Upper lobe of left lung (tissue), 6 donors: Measurements from ENCODE around the gene DAZAP1. TPM values are rescaled to one million over a fixed set of nuclear protein-coding genes. Genes with fewer than 3 reads are reported as not detected.

Experiments
- ATAC-seq, 2 donors: fragments of 200-7000 bp; cut with Tn5 transposase; one replicate each; pipeline ENCODE4 v1.9.1; 2022; ENCODE audit warnings: mild to moderate bottlenecking in 2 of 2, moderate library complexity in 2 of 2; ENCODE audit not compliant: low FRiP score in 2 of 2
- DNase-seq, 2 donors: peaks; one replicate each; pipeline ENCODE4 v3.0.0-alpha.2; 2019 to 2020
- H3K27ac ChIP-seq, 4 donors: fragments of 200-600 bp; sonication (generic); one replicate each; pipeline ENCODE4 v1.5.1; 2016 to 2019
- H3K27me3 ChIP-seq, 4 donors: fragments of 200-600 bp; sonication (generic); one replicate each; pipeline ENCODE4 v1.5.1; 2017 to 2019
- H3K36me3 ChIP-seq, 4 donors: fragments of 200-600 bp; sonication (generic); one replicate each; pipeline ENCODE4 v1.5.1; 2016 to 2019
- H3K4me1 ChIP-seq, 4 donors: fragments of 200-600 bp; sonication (generic); one replicate each; pipeline ENCODE4 v1.5.1; 2018 to 2019
- H3K4me3 ChIP-seq, 4 donors: fragments of 200-600 bp; sonication (generic); one replicate each; pipeline ENCODE4 v1.5.1; 2017 to 2019; ENCODE audit warnings: mild to moderate bottlenecking in 2 of 4, moderate library complexity in 1 of 4
- H3K9me3 ChIP-seq, 4 donors: fragments of 200-600 bp; sonication (generic); one replicate each; pipeline ENCODE4 v1.5.1; 2018 to 2019
- EP300 ChIP-seq, 4 donors: sonication (generic); formaldehyde crosslinking; IDR thresholded peaks; one replicate each; pipeline ENCODE4 v1.5.1; 2017; ENCODE audit warnings: antibody characterized with exemption in 4 of 4, control low read depth in 2 of 4
- POLR2A ChIP-seq, 4 donors: fragments of 450-650 bp; IDR thresholded peaks; one replicate each; pipeline ENCODE4 v1.5.1; 2016 to 2017; ENCODE audit warnings: antibody characterized with exemption in 4 of 4, mild to moderate bottlenecking in 2 of 4
- POLR2AphosphoS5 ChIP-seq, 2 donors: sonication (generic); formaldehyde crosslinking; IDR thresholded peaks; one replicate each; pipeline ENCODE4 v1.5.1; 2017; ENCODE audit warnings: antibody characterized with exemption in 2 of 2
- WGBS, 2 donors: methylation state at CpG; one replicate each; pipeline ENCODE4 v1.1.5; 2017 to 2018; 5-methylcytosine and 5-hydroxymethylcytosine counted together
- total RNA-seq, 6 donors: library from RNA; depleted of rRNA in 4 of 6; stranded (reverse); fragments of >200 nt in 4 of 6; gene quantifications; one replicate each; pipeline versions ENCODE4 v1.1.0 to v1.2.1, GENCODE V29; 2016 to 2021
- TF ChIP-seq, protein P1 (sequence below), 6 experiments: fragments of 450-650 bp in 4 of 6; fragments of 200-600 bp in 2 of 6; sonication (generic) in 2 of 6; IDR thresholded peaks; one replicate each; pipeline ENCODE4 v1.5.1; 2016 to 2019; ENCODE audit warnings: antibody characterized with exemption in 6 of 6
- donor health status: DM: no; HTN: no; CAD: no; lungs with moderate emphysema.
- donor health status: DM: no; HTN: yes; CAD: no; lungs with severe emphysema.

Gene DAZAP1
- total RNA-seq, 6 donors from 2014 or later = 38.9 to 107 (median 78.7) TPM

- peaks cover 11 to 24% (median 17%) of the 10 kb centered on the region in 4 donors for H3K4me1 ChIP-seq
- H3K36me3 ChIP-seq = peaks cover 37 to 94% (median 85%) of the 10 kb centered on the region in 4 donors
- no peak overlapping the region for H3K27ac ChIP-seq
- TF ChIP-seq POLR2AphosphoS5 (IDR thresholded peaks at IDR 0.05) = no peak
- no peak for TF ChIP-seq EP300 (IDR thresholded peaks at IDR 0.05)
- TF ChIP-seq, protein P1, sequence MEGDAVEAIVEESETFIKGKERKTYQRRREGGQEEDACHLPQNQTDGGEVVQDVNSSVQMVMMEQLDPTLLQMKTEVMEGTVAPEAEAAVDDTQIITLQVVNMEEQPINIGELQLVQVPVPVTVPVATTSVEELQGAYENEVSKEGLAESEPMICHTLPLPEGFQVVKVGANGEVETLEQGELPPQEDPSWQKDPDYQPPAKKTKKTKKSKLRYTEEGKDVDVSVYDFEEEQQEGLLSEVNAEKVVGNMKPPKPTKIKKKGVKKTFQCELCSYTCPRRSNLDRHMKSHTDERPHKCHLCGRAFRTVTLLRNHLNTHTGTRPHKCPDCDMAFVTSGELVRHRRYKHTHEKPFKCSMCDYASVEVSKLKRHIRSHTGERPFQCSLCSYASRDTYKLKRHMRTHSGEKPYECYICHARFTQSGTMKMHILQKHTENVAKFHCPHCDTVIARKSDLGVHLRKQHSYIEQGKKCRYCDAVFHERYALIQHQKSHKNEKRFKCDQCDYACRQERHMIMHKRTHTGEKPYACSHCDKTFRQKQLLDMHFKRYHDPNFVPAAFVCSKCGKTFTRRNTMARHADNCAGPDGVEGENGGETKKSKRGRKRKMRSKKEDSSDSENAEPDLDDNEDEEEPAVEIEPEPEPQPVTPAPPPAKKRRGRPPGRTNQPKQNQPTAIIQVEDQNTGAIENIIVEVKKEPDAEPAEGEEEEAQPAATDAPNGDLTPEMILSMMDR (IDR thresholded peaks at IDR 0.05) = no peak
- TF ChIP-seq POLR2A (IDR thresholded peaks at IDR 0.05) = no peak
- ATAC-seq = peak in 1 of 2 donors; percentile 16
- no peaks in the 10 kb centered on the region for H3K9me3 ChIP-seq
- no peak for DNase-seq
- H3K27me3 ChIP-seq = no peaks in the 10 kb centered on the region
- WGBS, 2 donors = 89 to 100% methylated on average over 1 to 22 of the region's 22 CpGs
- no peak overlapping the region for H3K4me3 ChIP-seq
These were observed 14.5 kb downstream of the DAZAP1 start for GRCh38 chr19:1421958-1422305.

DNA sequence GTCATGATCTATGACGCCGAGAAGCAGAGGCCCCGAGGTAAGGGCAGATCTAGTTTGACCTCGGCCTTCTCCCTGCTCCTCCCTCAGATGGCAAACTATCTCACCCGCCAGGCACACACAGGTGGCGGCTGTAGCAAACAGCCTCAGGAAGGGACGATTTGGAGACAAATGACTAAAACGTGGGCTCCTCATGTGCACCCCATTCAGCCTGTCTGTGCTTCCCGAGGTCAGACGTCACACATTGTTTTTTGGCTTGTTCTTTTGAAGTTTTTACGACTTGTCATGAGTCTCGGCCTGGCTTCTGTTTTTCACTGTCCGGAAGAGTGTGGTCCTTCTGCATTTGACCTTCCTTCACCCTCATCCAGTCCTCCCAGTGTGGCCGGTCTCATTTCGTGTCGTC, 15.0 kb downstream of the DAZAP1 start:
- no peak for ATAC-seq
- 82 to 89% methylated on average over 16 of the region's 16 CpGs for WGBS, 2 donors
- peaks cover 8 to 19% (median 13%) of the 10 kb centered on the region in 4 donors for H3K4me1 ChIP-seq
- no peak overlapping the region for H3K27ac ChIP-seq
- H3K9me3 ChIP-seq = no peaks in the 10 kb centered on the region
- peaks cover 37 to 95% (median 86%) of the 10 kb centered on the region in 4 donors for H3K36me3 ChIP-seq
- no peak for DNase-seq
- H3K27me3 ChIP-seq = no peaks in the 10 kb centered on the region
- H3K4me3 ChIP-seq = no peak overlapping the region
- no peak for TF ChIP-seq EP300 (IDR thresholded peaks at IDR 0.05)
- TF ChIP-seq POLR2A (IDR thresholded peaks at IDR 0.05) = no peak
- TF ChIP-seq POLR2AphosphoS5 (IDR thresholded peaks at IDR 0.05) = no peak
- TF ChIP-seq, protein P1 (IDR thresholded peaks at IDR 0.05) = no peak

DNA sequence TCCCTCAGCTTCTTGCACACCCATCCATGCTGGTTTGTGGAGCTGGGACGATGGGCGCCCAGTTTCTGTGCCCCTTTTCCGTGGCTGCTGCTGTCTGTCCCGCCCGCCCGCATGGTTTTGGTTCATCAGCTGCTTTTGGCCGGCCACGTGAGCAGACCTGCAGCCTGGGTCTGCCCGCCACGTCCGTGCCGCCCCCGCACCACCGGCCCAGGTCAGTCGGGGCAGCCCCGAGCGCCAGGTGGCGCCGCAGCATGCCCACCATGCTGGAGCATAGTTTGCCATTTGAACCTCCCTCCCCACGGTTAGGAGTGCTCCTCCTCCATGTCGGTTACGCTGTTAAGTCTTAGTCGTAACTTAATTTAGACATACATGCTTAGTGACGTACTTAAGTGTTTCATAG, 15.6 kb downstream of the DAZAP1 start:
- Histone ChIP-seq H3K36me3 (peaks cover 37 to 94% (median 85%) of the 10 kb centered on the region in 4 donors), H3K9me3 (no peaks in the 10 kb centered on the region), H3K27ac (no peak overlapping the region), H3K27me3 (no peaks in the 10 kb centered on the region), H3K4me3 (no peak overlapping the region), H3K4me1 (peaks cover 2 to 13% (median 8%) of the 10 kb centered on the region in 4 donors)
- ATAC-seq (no peak), DNase-seq (peak in 1 of 2 donors; percentile 76)
- WGBS, 2 donors = 93 to 95% methylated on average over 20 to 24 of the region's 24 CpGs
- TF ChIP-seq POLR2A (IDR thresholded peaks at IDR 0.05) = no peak
- TF ChIP-seq, protein P1 (IDR thresholded peaks at IDR 0.05) = no peak
- no peak for TF ChIP-seq EP300 (IDR thresholded peaks at IDR 0.05)
- no peak for TF ChIP-seq POLR2AphosphoS5 (IDR thresholded peaks at IDR 0.05)

GRCh38 chr19:1423436-1424191, 16.2 kb downstream of the DAZAP1 start:
- Histone ChIP-seq H3K36me3 (peaks cover 37 to 90% (median 81%) of the 10 kb centered on the region in 4 donors), H3K27me3 (no peaks in the 10 kb centered on the region), H3K4me1 (peaks cover 0 to 7% (median 3%) of the 10 kb centered on the region in 4 donors), H3K4me3 (no peak overlapping the region), H3K9me3 (no peaks in the 10 kb centered on the region), H3K27ac (no peak overlapping the region)
- no peak for ATAC-seq
- 88 to 90% methylated on average over 39 to 40 of the region's 40 CpGs for WGBS, 2 donors
- peak in 1 of 2 donors; percentile 69 for DNase-seq
- TF ChIP-seq POLR2AphosphoS5 (IDR thresholded peaks at IDR 0.05) = no peak
- TF ChIP-seq, protein P1 (IDR thresholded peaks at IDR 0.05) = no peak
